HEK293 (cell line): ENCODE measurements around the gene BHLHE23.

Experiments used
- CTCF ChIA-PET: fragments of 350-600 bp; formaldehyde crosslinking; extraction: SDS; loops from one replicate; lab custom pipeline; 2021; ENCODE audit warnings: antibody characterized with exemption; lab: Yijun Ruan, JAX
- POLR2A ChIA-PET: fragments of 300-600 bp; formaldehyde crosslinking; extraction: SDS; loops from one replicate; lab custom pipeline; 2020; ENCODE audit warnings: antibody characterized with exemption, inconsistent platforms; lab: Yijun Ruan, JAX
- H3K27ac ChIP-seq: fragments of 200-500 bp; sonication (Bioruptor generic); 2 replicates; pipeline ENCODE4 v1.5.1; 2014; ENCODE audit warnings: low read depth, low read length, control low read depth, inconsistent platforms; ENCODE audit errors: extremely low read depth
- H3K36me3 ChIP-seq, 2 experiments: fragments of 200-500 bp in 1 of 2; sonication (Bioruptor generic) in 1 of 2; 1 replicate in 1 of 2; 2 replicates in 1 of 2; pipeline ENCODE4 v1.5.1; 2014 to 2017; ENCODE audit warnings: inconsistent platforms in 2 of 2, low read length in 2 of 2; ENCODE audit not compliant: control insufficient read depth in 2 of 2, insufficient read depth in 1 of 2
- H3K4me1 ChIP-seq: fragments of 200-500 bp; sonication (Bioruptor generic); 2 replicates; pipeline ENCODE4 v1.5.1; 2014; ENCODE audit warnings: mild to moderate bottlenecking, low read length, inconsistent platforms; ENCODE audit not compliant: control insufficient read depth, insufficient read depth
- H3K4me3 ChIP-seq: 2 replicates; pipeline ENCODE4 v1.5.1; 2011; ENCODE audit warnings: low read depth, mild to moderate bottlenecking, control low read depth, low read length, moderate library complexity
- H3K9me3 ChIP-seq: fragments of 200-500 bp; sonication (Bioruptor generic); 2 replicates; pipeline ENCODE4 v1.5.1; 2014; ENCODE audit warnings: low read depth, low read length, inconsistent platforms; ENCODE audit not compliant: control insufficient read depth, insufficient read depth
- FEZF1 ChIP-seq: fragments of 450-650 bp; formaldehyde crosslinking; IDR thresholded peaks from 2 replicates; pipeline ENCODE4 v1.5.1; 2016; ENCODE audit warnings: missing biosample characterization, missing genetic modification characterization
- GLIS1 ChIP-seq: fragments of 450-650 bp; formaldehyde crosslinking; IDR thresholded peaks from 2 replicates; pipeline ENCODE4 v1.5.1; 2016; ENCODE audit warnings: missing biosample characterization, missing genetic modification characterization
- IKZF3 ChIP-seq: fragments of 450-650 bp; IDR thresholded peaks from 2 replicates; pipeline ENCODE4 v1.5.0; 2018; ENCODE audit warnings: missing biosample characterization, mild to moderate bottlenecking, missing genetic modification characterization, moderate library complexity
- KLF9 ChIP-seq: fragments of 450-650 bp; formaldehyde crosslinking; IDR thresholded peaks from 2 replicates; pipeline ENCODE4 v1.5.1; 2016; ENCODE audit warnings: missing biosample characterization, missing genetic modification characterization, low read depth
- MZF1 ChIP-seq: fragments of 450-650 bp; formaldehyde crosslinking; IDR thresholded peaks from 2 replicates; pipeline ENCODE4 v1.5.1; 2017; ENCODE audit warnings: missing biosample characterization, missing genetic modification characterization, borderline replicate concordance
- SETDB1 ChIP-seq: IDR thresholded peaks from one replicate; pipeline ENCODE4 v1.6.1; 2017; ENCODE audit warnings: mild to moderate bottlenecking, low read length, moderate library complexity, mixed read lengths; ENCODE audit not compliant: insufficient read length
- ZBTB26 ChIP-seq: fragments of 450-650 bp; formaldehyde crosslinking; optimal IDR thresholded peaks from 2 replicates; pipeline ENCODE3; 2016; ENCODE audit warnings: missing biosample characterization, mild to moderate bottlenecking, missing genetic modification characterization
- ZEB2 ChIP-seq: fragments of 450-650 bp; formaldehyde crosslinking; IDR thresholded peaks from 2 replicates; pipeline ENCODE4 v1.5.1; 2016; ENCODE audit warnings: missing biosample characterization, missing genetic modification characterization
- ZNF146 ChIP-seq: fragments of 450-650 bp; formaldehyde crosslinking; IDR thresholded peaks from 2 replicates; pipeline ENCODE4 v1.5.1; 2016; ENCODE audit warnings: missing biosample characterization, missing genetic modification characterization
- ZNF169 ChIP-seq: fragments of 450-650 bp; formaldehyde crosslinking; IDR thresholded peaks from 2 replicates; pipeline ENCODE4 v1.5.1; 2016; ENCODE audit warnings: missing biosample characterization, missing genetic modification characterization
- ZNF202 ChIP-seq: fragments of 450-650 bp; formaldehyde crosslinking; IDR thresholded peaks from 2 replicates; pipeline ENCODE4 v1.5.1; 2016; ENCODE audit warnings: missing biosample characterization, missing genetic modification characterization, borderline replicate concordance
- ZNF26 ChIP-seq: fragments of 450-650 bp; formaldehyde crosslinking; IDR thresholded peaks from 2 replicates; pipeline ENCODE4 v1.5.1; 2016; ENCODE audit warnings: missing biosample characterization, missing genetic modification characterization
- ZNF324 ChIP-seq: fragments of 450-650 bp; formaldehyde crosslinking; IDR thresholded peaks from 2 replicates; pipeline ENCODE4 v1.5.1; 2016; ENCODE audit warnings: missing biosample characterization, missing genetic modification characterization
- ZNF350 ChIP-seq: fragments of 450-650 bp; formaldehyde crosslinking; IDR thresholded peaks from 2 replicates; pipeline ENCODE4 v1.5.0; 2017; ENCODE audit warnings: missing biosample characterization, mild to moderate bottlenecking, missing genetic modification characterization
- ZNF394 ChIP-seq: fragments of 450-650 bp; formaldehyde crosslinking; IDR thresholded peaks from 2 replicates; pipeline ENCODE4 v1.5.1; 2016; ENCODE audit warnings: missing biosample characterization, missing genetic modification characterization, mild to moderate bottlenecking, moderate library complexity, borderline replicate concordance
- ZNF404 ChIP-seq: fragments of 450-650 bp; formaldehyde crosslinking; IDR thresholded peaks from 2 replicates; pipeline ENCODE4 v1.5.1; 2017; ENCODE audit warnings: missing biosample characterization, missing genetic modification characterization
- ZNF423 ChIP-seq: fragments of 450-650 bp; formaldehyde crosslinking; IDR thresholded peaks from 2 replicates; pipeline ENCODE4 v1.5.1; 2016; ENCODE audit warnings: missing biosample characterization, missing genetic modification characterization
- ZNF433 ChIP-seq: fragments of 450-650 bp; formaldehyde crosslinking; IDR thresholded peaks from 2 replicates; pipeline ENCODE4 v1.5.1; 2016; ENCODE audit warnings: missing biosample characterization, missing genetic modification characterization, low read depth
- ZNF514 ChIP-seq: fragments of 450-650 bp; formaldehyde crosslinking; IDR thresholded peaks from 2 replicates; pipeline ENCODE4 v1.5.1; 2016; ENCODE audit warnings: missing biosample characterization, missing genetic modification characterization
- ZNF544 ChIP-seq: fragments of 450-650 bp; formaldehyde crosslinking; IDR thresholded peaks from 2 replicates; pipeline ENCODE4 v1.5.0; 2017; ENCODE audit warnings: missing biosample characterization, missing genetic modification characterization
- ZNF660 ChIP-seq: fragments of 450-650 bp; IDR thresholded peaks from 2 replicates; pipeline ENCODE4 v1.5.1; 2018; ENCODE audit warnings: missing biosample characterization, mild to moderate bottlenecking, missing genetic modification characterization
- ZNF670 ChIP-seq: fragments of 450-650 bp; formaldehyde crosslinking; IDR thresholded peaks from 2 replicates; pipeline ENCODE4 v1.5.1; 2016; ENCODE audit warnings: missing biosample characterization, missing genetic modification characterization, low read depth
- ZXDB ChIP-seq: fragments of 450-650 bp; formaldehyde crosslinking; IDR thresholded peaks from 2 replicates; pipeline ENCODE4 v1.5.1; 2016; ENCODE audit warnings: missing biosample characterization, missing genetic modification characterization
- TF ChIP-seq, protein P1 (sequence below): fragments of 450-650 bp; formaldehyde crosslinking; IDR thresholded peaks from 2 replicates; pipeline ENCODE4 v1.5.1; 2016; ENCODE audit warnings: missing biosample characterization, missing genetic modification characterization
- TF ChIP-seq, protein P2 (sequence below): fragments of 450-650 bp; formaldehyde crosslinking; IDR thresholded peaks from 2 replicates; pipeline ENCODE4 v1.5.1; 2016; ENCODE audit warnings: missing biosample characterization, missing genetic modification characterization
- TF ChIP-seq, protein P3 (sequence below): fragments of 450-650 bp; formaldehyde crosslinking; IDR thresholded peaks from 2 replicates; pipeline ENCODE4 v1.5.1; 2016; ENCODE audit warnings: missing biosample characterization, missing genetic modification characterization, borderline replicate concordance
- TF ChIP-seq, protein P4 (sequence below): fragments of 450-650 bp; formaldehyde crosslinking; IDR thresholded peaks from 2 replicates; pipeline ENCODE4 v1.5.1; 2016; ENCODE audit warnings: missing biosample characterization, missing genetic modification characterization

BHLHE23 gene

DNA sequence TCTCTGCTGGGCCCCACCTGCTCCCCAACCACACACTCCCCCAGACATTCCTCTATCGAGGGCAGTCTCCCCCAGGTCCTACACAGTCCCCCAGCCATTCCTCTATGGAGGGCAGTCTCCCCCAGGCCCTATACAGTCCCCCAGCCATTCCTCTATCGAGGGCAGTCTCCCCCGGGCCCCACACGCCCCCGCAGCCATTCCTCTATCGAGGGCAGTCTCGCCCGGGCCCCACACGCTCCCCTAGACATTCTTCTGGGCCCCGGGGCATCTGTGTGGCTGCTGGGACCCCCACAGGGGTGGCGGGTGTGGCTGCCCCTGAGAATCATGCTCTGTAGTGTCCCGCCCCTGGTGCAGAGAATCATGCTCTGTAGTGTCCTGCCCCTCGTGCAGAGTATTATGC lies 43.6 kb upstream of the BHLHE23 start (continued):
- TF ChIP-seq, protein P1, sequence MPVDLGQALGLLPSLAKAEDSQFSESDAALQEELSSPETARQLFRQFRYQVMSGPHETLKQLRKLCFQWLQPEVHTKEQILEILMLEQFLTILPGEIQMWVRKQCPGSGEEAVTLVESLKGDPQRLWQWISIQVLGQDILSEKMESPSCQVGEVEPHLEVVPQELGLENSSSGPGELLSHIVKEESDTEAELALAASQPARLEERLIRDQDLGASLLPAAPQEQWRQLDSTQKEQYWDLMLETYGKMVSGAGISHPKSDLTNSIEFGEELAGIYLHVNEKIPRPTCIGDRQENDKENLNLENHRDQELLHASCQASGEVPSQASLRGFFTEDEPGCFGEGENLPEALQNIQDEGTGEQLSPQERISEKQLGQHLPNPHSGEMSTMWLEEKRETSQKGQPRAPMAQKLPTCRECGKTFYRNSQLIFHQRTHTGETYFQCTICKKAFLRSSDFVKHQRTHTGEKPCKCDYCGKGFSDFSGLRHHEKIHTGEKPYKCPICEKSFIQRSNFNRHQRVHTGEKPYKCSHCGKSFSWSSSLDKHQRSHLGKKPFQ, result no peak
- TF ChIP-seq ZNF660 (tag by site-specific recombination), result no peak
- TF ChIP-seq ZEB2 (tag by site-specific recombination), result no peak
- no peak for TF ChIP-seq IKZF3 (tag by site-specific recombination)
- no peak for TF ChIP-seq ZNF394 (tag by site-specific recombination)
- no peak for TF ChIP-seq KLF9 (tag by site-specific recombination)
- TF ChIP-seq ZNF26, result no peak
- TF ChIP-seq FEZF1 (tag by site-specific recombination), result no peak
- TF ChIP-seq MZF1 (tag by site-specific recombination), result no peak
- TF ChIP-seq ZNF514 (tag by site-specific recombination), result no peak

DNA sequence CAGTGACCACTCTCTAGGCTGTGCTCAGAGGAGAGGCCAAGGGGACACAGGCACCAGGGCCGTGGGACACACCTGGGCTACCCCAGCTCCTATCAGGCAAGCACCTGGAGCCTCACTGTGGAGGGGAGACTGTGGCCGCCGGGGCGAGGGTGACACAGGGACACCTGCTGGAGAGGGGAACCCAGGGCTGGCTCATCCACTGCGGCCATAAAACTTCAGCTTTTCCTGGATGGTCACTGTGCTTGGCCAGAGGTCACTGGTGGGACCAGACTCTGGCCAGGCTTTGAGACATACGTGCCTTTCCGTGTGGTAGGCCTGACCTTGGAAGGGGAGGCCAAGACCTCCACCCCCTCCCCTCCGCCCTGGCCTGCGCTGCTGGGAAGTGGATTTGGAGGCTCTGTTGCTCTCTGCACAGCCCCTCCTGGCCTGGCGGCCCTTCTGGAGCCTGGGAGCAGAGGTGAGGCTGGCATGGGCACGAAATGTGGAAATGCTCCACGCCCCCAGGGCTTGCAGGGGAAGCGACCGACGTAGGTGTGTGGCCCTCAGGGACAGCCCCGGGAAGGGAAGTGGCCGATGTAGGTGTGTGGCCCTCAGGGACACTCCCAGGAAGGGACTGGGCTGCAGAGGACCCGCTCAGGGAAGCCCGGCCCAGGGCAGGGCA lies 42.9 kb upstream of the BHLHE23 start:
- Histone ChIP-seq H3K4me3 (no peak overlapping the region), H3K9me3 (no peaks in the 10 kb centered on the region)
- CTCF ChIA-PET, result no interaction called here
- TF ChIP-seq ZNF433 (tag by site-specific recombination) (no peak), ZNF146 (no peak), ZNF350 (tag by site-specific recombination) (no peak), ZXDB (tag by site-specific recombination) (no peak), ZNF670 (tag by site-specific recombination) (no peak), ZNF544 (tag by site-specific recombination) (no peak), ZBTB26 (tag by site-specific recombination) (no peak), GLIS1 (tag by site-specific recombination) (no peak), MZF1 (tag by site-specific recombination) (no peak), ZNF169 (tag by site-specific recombination) (no peak), ZNF202 (no peak), ZNF324 (tag by site-specific recombination) (no peak), ZNF423 (tag by site-specific recombination) (no peak), SETDB1 (no peak), ZNF404 (tag by site-specific recombination) (no peak)
- TF ChIP-seq, protein P2, sequence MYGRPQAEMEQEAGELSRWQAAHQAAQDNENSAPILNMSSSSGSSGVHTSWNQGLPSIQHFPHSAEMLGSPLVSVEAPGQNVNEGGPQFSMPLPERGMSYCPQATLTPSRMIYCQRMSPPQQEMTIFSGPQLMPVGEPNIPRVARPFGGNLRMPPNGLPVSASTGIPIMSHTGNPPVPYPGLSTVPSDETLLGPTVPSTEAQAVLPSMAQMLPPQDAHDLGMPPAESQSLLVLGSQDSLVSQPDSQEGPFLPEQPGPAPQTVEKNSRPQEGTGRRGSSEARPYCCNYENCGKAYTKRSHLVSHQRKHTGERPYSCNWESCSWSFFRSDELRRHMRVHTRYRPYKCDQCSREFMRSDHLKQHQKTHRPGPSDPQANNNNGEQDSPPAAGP (tag by site-specific recombination), result no peak
- TF ChIP-seq, protein P3, sequence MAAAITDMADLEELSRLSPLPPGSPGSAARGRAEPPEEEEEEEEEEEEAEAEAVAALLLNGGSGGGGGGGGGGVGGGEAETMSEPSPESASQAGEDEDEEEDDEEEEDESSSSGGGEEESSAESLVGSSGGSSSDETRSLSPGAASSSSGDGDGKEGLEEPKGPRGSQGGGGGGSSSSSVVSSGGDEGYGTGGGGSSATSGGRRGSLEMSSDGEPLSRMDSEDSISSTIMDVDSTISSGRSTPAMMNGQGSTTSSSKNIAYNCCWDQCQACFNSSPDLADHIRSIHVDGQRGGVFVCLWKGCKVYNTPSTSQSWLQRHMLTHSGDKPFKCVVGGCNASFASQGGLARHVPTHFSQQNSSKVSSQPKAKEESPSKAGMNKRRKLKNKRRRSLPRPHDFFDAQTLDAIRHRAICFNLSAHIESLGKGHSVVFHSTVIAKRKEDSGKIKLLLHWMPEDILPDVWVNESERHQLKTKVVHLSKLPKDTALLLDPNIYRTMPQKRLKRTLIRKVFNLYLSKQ (tag by site-specific recombination), result no peak
- TF ChIP-seq, protein P4, sequence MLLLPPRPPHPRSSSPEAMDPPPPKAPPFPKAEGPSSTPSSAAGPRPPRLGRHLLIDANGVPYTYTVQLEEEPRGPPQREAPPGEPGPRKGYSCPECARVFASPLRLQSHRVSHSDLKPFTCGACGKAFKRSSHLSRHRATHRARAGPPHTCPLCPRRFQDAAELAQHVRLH, result no peak
- TF ChIP-seq, all 188 proteins: peak for 0
- POLR2A ChIA-PET, result no interaction called here
- H3K36me3 ChIP-seq, result no peaks in the 10 kb centered on the region
- no peaks in the 10 kb centered on the region for H3K4me1 ChIP-seq
- no peak overlapping the region for H3K27ac ChIP-seq
